Fibroblast of skin of right quadriceps (primary cell): Measurements from ENCODE around the gene EIF1AX.

Source experiments
- DNase-seq: peaks from one replicate; pipeline ENCODE4 v3.0.0-alpha.2; 2013

EIF1AX gene

GRCh38 chrX:20124964-20125363, 16.7 kb downstream of the EIF1AX start:
- no peak for DNase-seq

GRCh38 chrX:20118065-20118824, 23.4 kb downstream of the EIF1AX start:
- no peak for DNase-seq

DNA sequence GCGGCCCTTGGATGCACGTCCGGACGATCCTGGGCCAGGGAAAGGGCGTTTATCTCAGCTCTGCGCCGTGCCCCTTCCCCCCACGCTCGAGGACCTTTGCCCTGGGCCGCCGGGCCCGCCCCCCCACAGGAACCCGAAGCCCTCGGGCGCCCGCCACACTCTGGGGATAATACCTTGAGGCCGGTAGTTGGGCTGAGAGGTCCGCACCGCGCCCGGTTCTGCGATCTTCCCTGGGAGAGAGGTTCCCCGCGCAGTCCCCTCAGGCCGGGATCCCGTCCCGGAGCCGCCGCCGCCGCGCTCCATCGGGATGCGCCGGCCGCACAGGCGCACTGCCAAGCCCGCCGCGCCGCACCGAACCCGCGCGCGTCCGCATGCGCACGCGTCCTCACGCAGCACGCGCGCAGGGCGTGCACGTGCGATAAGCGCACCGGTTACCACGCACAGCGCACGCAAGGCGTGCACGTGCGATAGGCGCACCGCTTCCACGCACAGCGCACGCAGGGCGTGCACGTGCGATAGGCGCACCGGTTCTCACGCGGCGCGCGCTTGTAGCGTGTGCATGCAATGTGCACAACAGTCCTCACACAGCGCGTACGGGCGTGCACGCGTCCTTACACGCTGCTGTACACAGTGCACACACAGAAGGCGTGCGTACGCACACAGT, 24.9 kb downstream of the EIF1AX start, which contains the start of gene MAP7D2:
MAP7D2 (minus strand) TSS at position 331 of the 664 bp plus-strand sequence; CDS start at position 303, 28 bp downstream.
- DNase-seq: peak; percentile 1

GRCh38 chrX:20116087-20116576, 25.5 kb downstream of the EIF1AX start:
- no peak for DNase-seq

GRCh38 chrX:20112022-20112774, 29.4 kb downstream of the EIF1AX start:
- DNase-seq: no peak

DNA sequence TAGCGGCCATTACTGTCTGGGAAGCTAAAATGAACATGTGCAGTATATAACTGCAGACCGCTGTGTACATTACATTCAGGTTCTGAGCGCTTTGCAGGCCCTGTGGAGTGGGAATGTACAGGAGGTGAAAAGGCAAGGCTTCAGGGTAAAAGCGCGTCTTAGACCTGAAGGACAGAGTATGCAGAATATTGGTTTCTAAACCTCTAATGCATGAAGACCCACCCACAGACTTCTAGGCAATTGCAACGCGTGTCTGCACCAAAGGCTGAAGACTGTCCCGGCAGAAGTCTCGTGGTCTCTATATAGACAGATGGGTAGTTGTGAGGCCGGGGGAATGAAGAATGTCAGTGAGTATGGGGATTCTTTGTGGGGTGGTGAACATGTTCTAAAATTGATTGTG, 30.4 kb downstream of the EIF1AX start:
- no peak for DNase-seq

- no peak for DNase-seq
Observed at GRCh38 chrX:20101934-20102581, 39.6 kb downstream of the EIF1AX start.

DNA sequence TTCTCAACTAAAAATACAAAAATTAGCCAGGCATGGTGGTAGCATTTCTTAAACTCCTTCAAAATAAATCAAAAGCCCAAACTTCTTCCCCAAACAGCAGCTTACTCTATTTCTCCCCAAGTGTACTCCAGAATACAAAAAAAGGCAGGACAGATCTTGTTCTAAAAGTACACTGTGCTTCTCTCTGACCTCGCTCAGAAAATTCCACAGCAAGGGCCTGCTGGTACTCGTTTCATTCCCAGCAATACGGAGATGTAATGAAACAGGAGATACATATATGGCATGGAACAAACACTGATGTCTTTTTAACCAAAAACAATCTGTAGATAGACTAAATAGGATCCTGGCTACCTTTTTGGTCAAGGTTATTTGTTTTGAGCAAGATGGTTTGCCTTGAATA, 50.1 kb downstream of the EIF1AX start:
- DNase-seq: no peak

GRCh38 chrX:20089845-20090244, 51.8 kb downstream of the EIF1AX start:
- DNase-seq: no peak

DNA sequence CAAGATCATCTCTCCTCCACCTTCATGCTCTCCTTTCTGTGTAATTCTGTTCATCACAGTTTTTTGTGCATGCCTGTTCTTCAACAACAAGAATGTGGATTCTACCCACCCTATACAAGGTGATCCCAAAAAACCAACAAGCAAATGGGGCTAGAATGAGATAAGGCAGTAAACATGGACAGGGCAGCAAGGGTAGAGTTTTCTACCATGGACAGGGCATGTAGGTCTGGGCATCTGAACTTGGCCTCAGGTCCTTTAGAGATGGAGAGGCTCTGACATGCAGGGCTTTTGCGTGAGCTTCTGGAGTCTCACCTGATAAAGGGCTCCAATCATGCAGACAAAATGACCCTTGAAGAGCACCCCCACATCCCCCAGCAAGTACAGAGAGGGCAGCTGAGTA, 61.4 kb downstream of the EIF1AX start:
- DNase-seq: no peak
